GM13976 (cell line): ENCODE results near the gene ECI1.
A peak's percentile ranks its signal among the peaks of the same experiment; 100 is the strongest.

Experiments
- DNase-seq: peaks from one replicate; pipeline ENCODE4 v3.0.0; 2012; ENCODE audit warnings: low spot score
- in situ Hi-C: fragments of 300-500 bp; cut with MboI; formaldehyde crosslinking; loops from one replicate; pipeline ENCODE4 v1.12.0; 2022; ENCODE audit warnings: low sequenced_read_pairs, mixed read lengths, inconsistent platforms; ENCODE audit not compliant: unreplicated experiment
- TF ChIP-seq, protein P1 (sequence below): IDR thresholded peaks from 2 replicates; pipeline ENCODE4 v1.5.1; 2012; ENCODE audit warnings: borderline replicate concordance, mild to moderate bottlenecking; ENCODE audit not compliant: insufficient read depth; ENCODE audit errors: extremely low read depth, missing control alignments, control extremely low read depth

The ECI1 gene

DNA sequence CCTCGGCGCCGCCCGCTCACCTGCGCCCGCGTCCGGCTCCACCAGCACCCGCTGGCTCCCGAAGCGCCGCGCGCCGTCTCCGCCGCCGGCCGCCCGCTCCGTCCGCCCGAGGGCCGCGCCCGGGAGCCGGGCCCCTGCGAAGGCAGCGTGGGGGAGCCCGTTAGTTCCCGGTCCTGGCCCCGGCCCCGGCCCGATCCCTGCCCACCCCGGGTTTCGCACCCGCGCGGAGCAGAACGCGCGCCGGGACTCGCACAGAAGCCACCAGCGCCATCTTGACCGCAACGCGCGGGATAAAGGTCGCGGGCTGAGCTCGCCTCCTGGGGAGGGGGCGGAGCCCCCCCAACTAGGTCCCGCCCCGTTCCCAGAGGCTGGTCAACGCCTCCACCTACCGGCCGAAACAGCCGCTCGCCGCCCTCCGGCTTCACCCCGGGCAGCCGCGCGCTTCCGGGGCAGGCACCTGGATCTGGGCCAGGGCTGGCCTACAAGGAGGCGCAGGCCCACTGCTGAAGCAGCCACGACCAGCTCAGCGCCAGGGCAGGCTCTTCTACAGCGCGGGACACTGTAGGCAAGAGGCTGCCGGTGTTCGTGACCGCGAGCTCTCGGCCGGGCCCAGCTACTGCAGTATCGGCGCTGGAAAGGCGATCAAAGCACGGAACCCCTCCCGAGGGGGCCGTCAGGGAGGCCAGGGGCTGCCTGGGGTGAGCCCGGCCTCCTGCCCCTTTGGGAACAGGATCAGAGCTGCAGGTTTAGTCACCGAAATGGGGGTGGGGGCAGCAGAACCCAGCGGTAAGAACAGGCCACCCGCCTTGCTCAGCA, at the start of gene ECI1:
Gene ECI1 (minus strand): TSS at position 292 of the 816 bp plus-strand sequence. CDS start 21 bp downstream, at position 271.
- TF ChIP-seq, protein P1, sequence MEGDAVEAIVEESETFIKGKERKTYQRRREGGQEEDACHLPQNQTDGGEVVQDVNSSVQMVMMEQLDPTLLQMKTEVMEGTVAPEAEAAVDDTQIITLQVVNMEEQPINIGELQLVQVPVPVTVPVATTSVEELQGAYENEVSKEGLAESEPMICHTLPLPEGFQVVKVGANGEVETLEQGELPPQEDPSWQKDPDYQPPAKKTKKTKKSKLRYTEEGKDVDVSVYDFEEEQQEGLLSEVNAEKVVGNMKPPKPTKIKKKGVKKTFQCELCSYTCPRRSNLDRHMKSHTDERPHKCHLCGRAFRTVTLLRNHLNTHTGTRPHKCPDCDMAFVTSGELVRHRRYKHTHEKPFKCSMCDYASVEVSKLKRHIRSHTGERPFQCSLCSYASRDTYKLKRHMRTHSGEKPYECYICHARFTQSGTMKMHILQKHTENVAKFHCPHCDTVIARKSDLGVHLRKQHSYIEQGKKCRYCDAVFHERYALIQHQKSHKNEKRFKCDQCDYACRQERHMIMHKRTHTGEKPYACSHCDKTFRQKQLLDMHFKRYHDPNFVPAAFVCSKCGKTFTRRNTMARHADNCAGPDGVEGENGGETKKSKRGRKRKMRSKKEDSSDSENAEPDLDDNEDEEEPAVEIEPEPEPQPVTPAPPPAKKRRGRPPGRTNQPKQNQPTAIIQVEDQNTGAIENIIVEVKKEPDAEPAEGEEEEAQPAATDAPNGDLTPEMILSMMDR = peak; percentile 87
- in situ Hi-C loops = no loop called here

GRCh38 chr16:2299915-2300192, 48.5 kb upstream of the ECI1 start:
- DNase-seq = no peak
- in situ Hi-C loops = no loop called here
- TF ChIP-seq, protein P1 = no peak

More for the DNA sequence above, at the start of gene ECI1:
- DNase-seq = peak; percentile 100

DNA sequence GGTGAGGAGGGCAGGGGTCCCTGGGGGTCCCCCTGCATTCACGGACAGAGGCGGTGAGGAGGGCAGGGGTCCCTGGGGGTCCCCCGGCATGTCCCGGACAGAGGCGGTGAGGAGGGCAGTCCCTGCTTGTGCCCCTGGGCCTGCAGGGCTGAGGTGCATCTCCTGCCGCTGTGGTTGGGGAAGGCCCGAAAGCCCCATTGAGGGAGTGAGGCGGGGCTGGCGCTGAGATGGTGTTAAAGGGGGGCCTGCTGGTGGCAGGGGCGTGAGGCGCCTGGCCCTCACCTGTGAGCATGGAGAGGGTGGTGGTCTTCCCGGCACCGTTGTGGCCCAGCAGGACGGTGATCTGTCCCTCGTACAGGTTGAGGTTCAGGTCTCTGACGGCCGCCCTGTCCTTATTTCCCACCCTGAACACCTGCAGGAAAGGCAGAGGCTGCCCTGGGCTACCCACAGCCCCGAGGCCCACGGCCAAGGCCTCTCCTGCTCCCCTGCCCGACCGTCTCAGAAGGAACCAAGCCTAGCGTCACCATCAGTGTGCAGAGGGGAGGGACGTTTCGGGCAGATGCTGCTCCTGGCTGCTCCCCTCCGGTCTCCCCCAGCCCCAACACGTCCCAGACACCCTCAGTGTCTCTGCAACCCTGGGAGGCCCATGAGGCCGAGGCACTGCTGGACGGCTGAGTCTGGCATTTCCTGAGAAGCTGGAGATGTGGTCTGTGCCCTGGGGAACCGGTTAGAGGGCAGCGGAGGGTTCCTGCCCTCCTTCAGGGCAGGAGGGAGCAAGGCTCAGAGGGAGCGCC, 47.9 kb upstream of the ECI1 start:
- in situ Hi-C loops = no loop called here
- no peak for DNase-seq
- TF ChIP-seq, protein P1 = no peak

- TF ChIP-seq, protein P1 = no peak
- in situ Hi-C loops = no loop called here
- no peak for DNase-seq
Measured at GRCh38 chr16:2298621-2299020, 47.2 kb upstream of the ECI1 start.

- in situ Hi-C loops = no loop called here
- TF ChIP-seq, protein P1 = no peak
- no peak for DNase-seq
Measured at GRCh38 chr16:2297506-2297860, 46.1 kb upstream of the ECI1 start.

- TF ChIP-seq, protein P1 = peak; percentile 37
- DNase-seq = peak; percentile 74
Measured at GRCh38 chr16:2296661-2297505, 45.5 kb upstream of the ECI1 start.

More at GRCh38 chr16:2296661-2297505, 45.5 kb upstream of the ECI1 start:
- in situ Hi-C loops = no loop called here
